RCC 7860 (cell line): ENCODE measurements around the gene CNOT2.
"Not testable (repeated sequence)": the region's sequence is repeated elsewhere in the genome, so short reads cannot be mapped to it uniquely, and the experiment has no call there.

Experiments used
- DNase-seq: peaks from one replicate; pipeline ENCODE4 v3.0.0-alpha.2; 2015; ENCODE audit warnings: low spot score
- FAIRE-seq: peaks from 2 replicates; lab custom pipeline; 2012; peaks lifted over from hg19 to GRCh38; lab: Jason Lieb, UNC

Gene CNOT2

DNA sequence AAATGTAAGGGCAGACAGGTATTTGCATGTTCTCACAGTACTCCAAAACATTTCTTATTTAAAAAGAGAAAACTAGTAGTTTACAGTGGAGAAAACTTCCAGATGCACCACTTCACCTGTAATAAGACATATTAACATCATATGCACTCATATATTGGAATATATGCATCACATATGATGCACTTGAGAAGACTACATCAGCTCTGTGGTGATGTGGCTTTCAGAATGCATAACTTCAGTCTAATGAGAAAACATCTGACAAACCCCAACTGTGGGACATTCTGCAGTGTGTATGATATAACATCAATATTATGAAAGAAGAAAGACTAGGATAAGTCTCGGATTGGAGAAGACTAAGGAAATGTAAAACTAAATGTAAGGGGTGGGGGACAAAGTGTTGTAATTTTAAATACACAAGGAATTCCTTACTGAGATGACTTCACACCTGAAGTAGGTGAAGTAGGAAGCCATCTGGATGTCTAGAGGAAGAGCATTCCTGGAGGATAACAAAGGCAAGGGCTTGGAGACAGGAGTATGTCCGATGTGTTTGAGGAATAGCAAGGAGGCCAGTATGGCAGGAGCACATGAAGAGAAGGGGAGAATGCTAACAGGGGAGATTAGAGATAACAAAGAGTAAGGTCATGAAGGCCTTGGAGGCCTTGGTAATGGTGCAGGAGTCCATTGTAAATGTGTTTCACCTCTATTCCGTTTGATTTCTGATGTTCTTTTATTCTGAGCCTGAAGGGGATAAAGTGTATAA lies 49.0 kb downstream of the CNOT2 start:
- DNase-seq (no peak), FAIRE-seq (no peak)

DNA sequence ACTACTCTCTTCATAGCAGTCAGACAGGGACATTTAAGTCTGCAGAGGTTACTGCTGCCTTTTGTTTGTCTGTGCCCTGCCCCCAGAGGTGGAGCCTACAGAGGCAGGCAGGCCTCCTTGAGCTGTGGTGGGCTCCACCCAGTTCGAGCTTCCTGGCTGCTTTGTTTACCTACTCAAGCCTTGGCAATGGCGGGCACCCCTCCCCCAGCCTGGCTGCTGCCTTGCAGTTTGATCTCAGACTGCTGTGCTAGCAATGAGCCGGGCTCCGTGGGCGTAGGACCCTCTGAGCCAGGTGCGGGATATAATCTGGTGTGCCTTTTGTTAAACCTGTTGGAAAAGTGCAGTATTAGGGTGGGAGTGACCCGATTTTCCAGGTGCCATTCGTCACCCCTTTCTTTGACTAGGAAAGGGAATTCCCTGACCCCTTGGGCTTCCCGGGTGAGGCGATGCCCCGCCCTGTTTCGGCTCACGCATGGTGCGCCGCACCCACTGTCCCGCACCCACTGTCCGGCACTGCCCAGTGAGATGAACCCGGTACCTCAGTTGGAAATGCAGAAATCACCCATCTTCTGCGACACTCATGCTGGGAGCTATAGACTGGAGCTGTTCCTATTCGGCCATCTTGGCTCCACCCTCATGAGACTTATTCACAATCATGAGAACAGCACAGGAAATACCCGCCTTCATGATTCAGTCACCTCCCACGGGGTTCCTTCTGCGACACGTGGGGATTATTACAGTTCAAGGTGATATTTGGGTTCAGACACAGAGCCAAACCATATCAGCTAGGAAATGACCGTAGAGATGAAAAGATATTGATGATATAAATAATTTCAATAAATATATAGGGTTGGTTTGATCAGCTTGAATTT lies 61.7 kb downstream of the CNOT2 start:
- DNase-seq, FAIRE-seq: not testable (repeated sequence)

DNA sequence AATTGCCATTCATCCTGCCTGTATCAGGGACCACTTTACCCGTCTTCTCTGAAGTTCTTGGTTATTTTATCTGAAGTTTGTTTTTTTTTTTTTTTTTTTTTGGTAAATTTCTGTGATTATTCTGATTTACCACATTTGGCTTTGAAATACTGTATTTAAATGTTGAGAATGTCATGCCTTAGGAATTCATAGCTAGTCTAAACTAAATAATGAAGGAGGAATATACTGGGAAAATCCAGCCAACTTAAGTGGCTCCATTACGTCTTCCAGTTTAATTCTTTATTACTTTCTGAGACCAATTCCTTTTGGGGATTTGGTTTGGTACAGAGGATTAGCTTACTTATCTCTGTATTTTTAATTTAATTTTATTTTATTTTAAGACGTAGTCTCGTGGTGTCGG lies 62.6 kb downstream of the CNOT2 start:
- no peak for DNase-seq
- FAIRE-seq, result no peak

DNA sequence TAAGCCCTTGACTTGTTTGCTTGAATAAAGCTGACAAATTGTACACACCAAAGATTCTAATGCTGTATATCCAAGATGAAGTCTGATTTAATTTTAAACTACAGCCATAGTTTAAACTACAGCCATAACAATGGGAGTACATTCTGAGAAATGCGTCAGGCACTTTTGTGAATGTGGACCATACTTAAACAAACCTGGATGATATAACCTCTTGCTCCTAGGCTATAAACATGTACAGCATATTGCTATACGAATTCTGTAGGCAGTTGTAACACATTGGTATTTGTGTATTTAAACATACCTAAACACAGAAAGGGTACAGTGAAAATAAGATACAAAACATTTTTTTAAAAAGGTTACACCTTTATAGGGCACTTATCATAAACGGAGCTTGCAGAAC lies 63.4 kb downstream of the CNOT2 start:
- DNase-seq (no peak), FAIRE-seq (no peak)

DNA sequence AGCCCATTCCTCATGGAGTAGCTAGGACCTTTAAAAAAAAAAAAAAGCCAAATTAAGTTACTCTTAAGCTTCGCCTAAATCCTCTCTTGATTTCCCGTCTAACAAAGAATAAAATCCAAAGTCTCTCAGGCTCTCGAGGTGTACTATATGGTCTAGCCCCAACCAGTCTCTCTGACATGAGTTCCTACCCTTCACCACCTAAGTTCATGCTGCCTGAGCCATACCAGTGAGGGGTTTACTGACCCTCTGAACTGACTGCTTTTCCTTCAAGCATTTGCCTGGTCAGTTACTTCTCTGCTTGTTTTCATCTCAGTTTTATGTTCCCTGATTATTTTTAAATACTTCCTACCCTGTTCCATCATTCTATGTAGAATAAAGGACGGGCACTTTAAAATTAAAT lies 64.6 kb downstream of the CNOT2 start:
- DNase-seq, result no peak
- FAIRE-seq, result no peak

DNA sequence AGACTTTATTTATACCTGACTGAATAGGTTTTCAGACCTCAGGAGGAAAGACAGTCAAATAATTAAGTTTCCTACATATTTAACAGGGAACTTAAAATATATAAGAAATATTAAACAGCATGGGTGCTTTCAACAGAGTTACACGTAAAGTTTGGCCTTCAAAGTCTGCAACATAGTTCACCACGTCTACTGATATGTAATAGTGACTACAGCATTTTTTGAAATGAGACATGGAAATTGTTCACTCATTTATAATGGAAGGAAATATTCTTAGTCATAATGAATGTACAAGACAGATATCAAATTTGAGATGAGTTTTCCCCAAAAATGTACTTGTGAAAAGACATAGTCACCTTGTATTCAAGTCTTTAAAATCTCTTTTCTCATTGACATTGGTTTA lies 66.1 kb downstream of the CNOT2 start:
- FAIRE-seq, result no peak
- DNase-seq, result no peak

DNA sequence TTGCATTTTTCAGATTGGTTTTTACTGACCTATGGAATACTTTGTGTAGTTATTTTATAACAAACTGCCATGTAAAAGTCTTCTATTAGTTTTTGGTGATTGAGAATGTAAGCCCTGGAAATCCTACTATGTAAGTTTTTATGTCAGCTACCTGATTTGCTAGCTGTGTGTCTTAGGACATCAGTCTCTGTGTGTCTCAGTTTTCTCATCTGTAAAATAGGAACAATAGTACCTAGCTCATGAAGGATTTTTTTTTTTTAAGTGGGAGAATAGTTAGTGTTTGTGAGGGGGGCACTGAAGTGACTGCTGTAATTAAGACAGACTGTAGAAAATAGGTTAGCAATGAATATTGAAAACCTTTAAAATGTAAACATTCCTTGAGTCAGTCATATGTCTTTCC lies 70.9 kb downstream of the CNOT2 start:
- DNase-seq, result no peak
- FAIRE-seq, result no peak

DNA sequence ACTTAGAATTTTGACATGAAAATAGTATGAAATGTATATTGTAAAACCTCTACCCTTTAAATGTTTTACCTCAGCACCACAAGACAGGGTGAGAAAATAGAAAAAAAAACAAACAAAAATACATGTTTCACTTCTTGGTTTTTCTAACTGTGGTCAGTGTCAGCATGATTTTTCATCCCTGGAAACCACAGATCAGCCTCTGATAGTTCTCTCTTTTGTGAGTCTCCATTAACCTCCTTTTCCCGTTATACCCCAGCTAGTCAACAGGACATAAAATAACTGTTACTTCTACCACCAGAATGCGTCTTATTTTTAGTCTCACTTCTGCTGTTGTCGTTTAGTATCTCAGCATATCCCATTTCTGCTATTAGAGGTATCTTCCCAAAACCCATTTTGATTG lies 74.5 kb downstream of the CNOT2 start:
- FAIRE-seq, result no peak
- DNase-seq, result no peak

DNA sequence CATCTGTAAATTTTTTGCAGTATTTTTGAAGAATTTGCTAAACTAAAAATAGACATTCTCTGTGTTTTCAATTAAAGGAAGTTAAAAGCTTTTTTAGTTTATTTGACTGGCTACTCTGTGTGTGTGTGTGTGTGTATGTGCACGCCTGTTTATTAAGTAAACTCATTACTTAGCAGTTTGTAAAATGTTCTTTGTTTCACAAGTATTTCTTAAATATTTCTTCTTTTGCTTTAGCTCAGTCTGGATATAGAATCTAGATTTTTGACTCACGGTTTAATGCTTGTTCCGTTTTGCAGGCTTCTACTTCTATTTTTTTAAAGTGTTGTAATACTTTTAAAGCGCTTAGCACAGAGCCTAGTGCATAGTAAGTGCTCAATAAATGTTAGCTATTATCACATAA lies 76.4 kb downstream of the CNOT2 start:
- FAIRE-seq, result no peak
- no peak for DNase-seq

DNA sequence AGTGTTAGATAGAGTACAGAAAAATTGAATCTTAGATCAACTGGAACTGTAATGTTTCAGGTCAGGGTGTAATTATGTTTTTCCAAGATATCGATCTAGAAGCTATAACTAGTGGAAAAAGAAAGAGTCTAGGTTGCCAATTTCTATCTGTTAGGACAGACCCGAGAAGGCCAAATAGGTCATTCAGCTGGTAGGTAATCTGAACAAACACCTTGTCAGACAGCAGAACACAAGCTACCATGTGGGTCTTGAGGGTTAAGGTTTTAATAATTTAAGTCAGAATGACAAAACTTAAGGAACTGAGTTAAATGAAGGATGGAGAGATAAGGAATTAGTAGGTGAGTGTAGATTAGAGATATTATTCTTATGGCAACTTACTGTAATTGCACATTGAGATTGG lies 78.0 kb downstream of the CNOT2 start:
- no peak for DNase-seq
- no peak for FAIRE-seq

DNA sequence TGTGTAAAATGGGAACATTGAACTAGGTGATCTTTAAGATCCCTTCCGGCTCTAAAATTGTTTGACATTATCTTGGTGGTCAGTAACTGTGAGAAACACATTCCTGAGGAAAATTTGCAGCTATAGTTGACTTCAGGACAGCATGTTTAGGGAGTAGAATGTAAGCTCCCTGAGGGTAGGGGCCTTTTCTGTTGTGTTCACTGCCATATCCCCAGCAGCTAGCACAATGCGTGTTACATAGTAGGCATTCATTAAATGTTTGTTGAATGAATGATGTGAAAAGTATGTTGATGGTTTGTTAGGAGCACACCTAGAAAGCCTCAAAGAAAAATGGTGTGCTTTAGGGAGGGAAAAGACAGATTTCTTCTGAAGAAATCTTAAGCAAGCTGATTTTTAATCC lies 84.3 kb downstream of the CNOT2 start:
- FAIRE-seq, result no peak
- DNase-seq, result no peak

DNA sequence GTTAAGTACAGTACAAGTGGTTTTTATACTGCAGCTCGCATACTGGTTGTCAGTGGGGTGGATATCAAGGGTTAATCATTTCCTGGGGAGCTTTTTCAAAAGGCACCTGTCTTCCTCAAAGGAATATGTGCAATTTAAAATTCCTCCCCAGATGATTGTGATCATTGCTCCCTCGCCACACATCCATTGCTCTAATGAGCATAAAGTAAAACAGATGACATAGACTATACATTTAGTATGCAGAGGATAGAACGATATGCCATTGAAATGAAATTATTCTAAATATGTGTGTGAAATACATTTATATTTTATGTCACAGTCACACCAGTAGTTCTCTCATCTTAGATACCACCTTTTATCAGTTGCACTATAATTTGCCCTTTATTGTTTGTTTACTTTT lies 86.5 kb downstream of the CNOT2 start:
- FAIRE-seq, result no peak
- DNase-seq, result no peak

DNA sequence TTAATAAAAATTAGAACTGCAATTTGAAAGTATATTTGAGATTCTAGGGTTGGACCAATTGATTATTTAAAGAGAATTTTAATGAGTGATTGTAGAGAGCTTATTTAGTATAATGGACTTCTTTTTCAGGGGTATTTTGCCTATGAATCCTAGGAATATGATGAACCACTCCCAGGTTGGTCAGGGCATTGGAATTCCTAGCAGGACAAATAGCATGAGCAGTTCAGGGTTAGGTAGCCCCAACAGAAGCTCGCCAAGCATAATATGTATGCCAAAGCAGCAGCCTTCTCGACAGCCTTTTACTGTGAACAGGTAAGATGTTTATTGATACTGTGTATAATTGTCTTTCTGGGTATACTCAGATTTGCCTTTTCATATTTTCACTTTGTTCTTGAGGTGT lies 86.9 kb downstream of the CNOT2 start:
- FAIRE-seq, result no peak
- no peak for DNase-seq

DNA sequence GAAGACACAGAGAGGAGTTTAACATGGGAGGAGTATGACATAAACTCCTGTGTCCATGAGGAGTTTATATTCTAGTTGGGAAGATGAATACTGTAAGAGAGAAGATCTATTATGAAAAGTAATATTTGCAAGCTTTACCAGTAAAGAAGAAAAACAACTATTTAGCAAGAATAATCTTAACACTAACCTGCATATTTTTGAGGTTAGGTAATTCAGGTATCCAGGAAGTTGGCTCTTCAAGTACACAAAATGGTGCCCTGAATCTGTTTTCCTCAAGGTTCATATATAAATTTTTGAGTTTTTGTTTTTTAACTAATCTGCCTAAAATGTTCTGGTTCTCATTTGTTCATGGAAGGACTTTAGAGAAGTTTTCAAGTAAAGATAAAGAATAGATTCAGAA lies 89.0 kb downstream of the CNOT2 start:
- DNase-seq (no peak), FAIRE-seq (no peak)

DNA sequence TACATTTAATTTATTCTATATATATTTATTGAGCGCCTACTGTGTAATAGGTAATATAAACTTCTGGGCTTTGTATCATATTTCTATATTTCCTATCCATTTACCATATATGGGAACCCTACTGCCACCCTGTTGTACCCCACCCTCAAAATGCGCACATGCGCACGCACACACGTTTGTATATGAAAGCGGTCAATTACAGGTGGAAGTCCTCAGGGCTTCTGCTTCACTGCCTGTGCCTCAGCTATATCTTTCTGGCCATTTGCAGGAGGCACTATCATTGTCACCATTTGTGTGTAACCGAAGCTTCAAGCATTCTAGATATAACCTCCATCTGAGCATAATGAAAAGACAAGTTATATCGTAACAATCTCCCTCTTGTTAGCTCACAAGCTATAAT lies 91.5 kb downstream of the CNOT2 start:
- DNase-seq (no peak), FAIRE-seq (no peak)

DNA sequence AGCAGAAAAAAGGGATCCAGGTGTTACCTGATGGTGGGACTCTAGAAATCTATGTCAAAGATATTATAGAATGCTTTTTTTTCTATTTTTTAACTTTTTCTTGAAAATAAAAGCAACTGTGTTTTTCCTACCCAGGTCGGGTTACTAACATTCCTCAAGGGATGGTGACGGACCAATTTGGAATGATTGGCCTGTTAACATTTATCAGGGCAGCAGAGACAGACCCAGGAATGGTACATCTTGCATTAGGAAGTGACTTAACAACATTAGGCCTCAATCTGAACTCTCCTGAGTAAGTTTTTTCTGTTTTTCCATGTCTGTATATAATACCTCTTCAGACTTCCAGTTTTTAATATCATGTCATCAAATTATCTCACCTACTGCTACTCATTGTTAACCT lies 95.3 kb downstream of the CNOT2 start:
- FAIRE-seq, result no peak
- DNase-seq, result no peak

DNA sequence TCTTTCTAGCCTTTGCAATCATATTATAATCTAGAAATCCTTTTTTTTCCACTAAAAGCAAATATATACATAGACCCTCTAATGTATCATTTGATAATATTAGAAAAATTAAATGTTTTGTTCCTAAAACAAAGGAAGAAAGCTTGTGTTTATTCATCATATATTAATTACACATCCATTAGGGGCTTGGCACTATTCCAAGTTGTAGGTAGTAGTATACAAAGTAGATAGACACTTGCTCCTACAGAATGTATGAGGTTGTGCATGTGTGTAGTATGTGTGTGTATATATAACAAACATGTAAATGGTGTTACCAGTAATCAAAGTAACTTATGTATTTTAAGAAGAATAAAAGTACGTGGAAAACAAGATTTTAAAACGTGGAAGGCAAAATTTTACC lies 107.8 kb downstream of the CNOT2 start:
- FAIRE-seq (no peak), DNase-seq (no peak)

DNA sequence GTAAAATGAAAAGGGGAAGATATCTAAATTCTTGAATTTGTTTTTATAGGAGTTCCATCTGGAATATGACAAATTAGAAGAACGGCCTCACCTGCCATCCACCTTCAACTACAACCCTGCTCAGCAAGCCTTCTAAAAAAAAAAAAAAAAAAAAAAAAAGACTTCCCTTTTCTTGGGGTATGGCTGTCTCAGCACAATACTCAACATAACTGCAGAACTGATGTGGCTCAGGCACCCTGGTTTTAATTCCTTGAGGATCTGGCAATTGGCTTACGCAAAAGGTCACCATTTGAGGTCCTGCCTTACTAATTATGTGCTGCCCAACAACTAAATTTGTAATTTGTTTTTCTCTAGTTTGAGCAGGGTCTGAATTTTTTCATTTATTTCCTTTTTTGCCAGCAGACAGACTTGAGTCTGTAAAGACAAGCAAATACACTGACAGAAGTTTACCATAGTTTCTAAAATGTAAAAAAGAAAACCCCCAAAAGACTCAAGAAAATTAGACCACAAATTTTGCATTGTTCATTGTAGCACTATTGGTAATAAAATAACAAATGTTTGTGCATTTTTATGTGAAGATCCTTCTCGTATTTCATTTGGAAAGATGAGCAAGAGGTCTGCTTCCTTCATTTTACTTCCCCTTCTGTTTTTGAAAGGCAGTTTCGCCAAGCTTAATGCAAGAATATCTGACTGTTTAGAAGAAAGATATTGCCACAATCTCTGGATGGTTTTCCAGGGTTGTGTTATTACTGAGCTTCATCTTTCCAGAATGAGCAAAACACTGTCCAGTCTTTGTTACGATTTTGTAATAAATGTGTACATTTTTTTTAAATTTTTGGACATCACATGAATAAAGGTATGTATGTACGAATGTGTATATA lies 110.8 kb downstream of the CNOT2 start:
- DNase-seq, result no peak
- no peak for FAIRE-seq

DNA sequence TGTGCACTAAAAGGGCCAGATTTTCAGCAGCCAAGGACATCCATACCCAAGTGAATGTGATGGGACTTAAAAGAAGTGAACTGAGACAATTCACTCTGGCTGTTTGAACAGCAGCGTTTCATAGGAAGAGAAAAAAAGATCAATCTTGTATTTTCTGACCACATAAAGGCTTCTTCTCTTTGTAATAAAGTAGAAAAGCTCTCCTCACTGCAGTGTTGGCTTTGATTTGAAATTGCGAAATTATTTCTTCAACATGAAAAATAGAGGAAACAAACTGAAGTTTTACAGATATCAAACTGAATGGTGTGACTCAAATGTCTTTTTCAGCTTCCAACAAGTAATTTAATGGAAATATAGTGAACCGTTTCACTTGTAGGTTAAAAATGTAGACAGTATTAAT lies 111.6 kb downstream of the CNOT2 start:
- no peak for FAIRE-seq
- DNase-seq, result no peak

DNA sequence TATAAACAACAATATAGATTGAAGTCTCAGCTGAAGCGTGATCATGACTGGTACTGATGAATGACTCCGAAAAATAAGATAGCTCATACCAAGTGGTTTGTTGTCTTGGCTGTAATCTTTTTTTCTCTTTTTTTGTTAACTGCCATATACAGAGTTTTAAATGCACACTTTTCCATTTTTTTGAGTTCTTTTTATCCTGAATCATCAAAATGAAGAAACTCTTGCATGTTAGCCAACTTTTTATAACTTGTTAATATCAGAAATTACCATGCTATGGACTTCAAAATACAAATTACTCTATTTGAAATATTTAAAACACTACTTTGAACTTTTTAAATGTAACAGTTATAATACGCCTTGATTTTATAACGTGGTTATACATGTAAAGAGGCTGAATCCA lies 112.7 kb downstream of the CNOT2 start:
- DNase-seq (no peak), FAIRE-seq (no peak)

DNA sequence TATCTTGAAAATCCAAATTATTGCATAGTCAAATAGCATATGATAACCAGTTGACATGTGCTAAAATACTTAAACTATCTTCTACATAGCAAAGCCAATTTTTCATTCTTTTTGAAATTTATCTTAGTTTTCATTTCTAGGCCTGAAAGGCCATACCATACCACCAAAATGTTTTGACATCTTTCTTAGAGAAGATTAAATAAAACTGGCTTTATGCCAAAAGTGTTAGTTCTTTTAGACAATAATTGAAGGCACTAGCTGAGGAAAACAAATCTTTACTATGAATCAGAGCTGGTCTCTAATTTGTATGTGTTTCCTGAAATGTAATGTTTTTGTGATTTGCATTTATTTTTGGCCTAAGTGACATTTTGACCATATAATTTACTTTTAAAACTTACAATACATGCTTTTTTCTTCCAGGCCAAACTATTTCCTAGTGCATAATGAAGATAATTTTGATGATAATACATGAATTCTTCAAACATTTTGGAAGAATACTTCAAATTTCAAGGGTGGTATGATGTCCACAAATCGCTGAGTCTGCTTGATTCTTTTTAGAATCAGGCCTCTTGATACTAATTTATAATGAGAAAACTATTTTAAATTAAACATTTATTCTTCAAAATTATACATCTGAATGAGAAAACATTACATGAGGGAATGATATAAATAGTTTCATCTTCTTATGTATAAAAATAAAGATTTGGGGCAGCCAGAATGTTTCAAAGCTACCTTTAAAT lies 116.4 kb downstream of the CNOT2 start:
- DNase-seq, result no peak
- no peak for FAIRE-seq
